ENCODE results near the gene CASP8AP2. TPM values are rescaled to one million over a fixed set of nuclear protein-coding genes. Genes with fewer than 3 reads are reported as not detected.
A peak's percentile ranks its signal among the peaks of the same experiment; 100 is the strongest.
"Not testable (repeated sequence)": the region's sequence is repeated elsewhere in the genome, so short reads cannot be mapped to it uniquely, and the experiment has no call there.

The CASP8AP2 gene
- total RNA-seq, result 10 to 100 TPM; 14.1 to 22.0 (median 17.9) TPM

DNA sequence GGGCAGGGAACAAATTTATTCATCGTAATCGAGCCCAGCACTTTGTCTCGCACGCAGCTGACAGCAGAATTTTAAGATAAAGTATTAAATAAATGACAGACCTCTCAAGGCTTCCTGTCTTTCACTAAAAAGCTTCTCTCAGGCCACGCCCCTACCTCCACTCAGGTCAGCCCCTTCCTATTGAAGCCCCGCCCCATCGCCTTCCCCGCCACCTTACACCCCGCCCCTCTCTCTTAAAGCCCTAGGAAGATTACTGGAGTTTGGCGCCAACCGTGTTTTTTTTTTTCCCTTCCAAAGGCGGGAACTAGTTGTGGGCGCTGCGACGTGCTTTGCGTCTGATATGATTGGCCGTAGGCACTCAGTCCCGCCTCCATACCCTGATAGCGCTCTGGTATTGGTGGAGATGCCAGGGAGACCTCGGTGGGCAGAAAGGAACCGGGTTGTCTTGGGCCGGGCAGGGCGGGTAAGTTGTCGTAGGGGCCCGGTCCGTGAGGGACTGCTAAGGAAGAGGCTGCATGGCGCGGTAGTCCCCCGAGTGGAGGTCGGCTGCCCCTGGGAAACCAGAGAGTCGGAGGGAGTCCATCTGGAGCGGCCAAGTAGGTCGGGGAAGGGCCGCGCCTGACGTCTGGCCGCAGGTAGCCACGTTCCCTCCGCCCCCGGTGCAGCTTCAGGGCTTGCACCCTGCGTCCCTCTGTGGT lies at the start of gene CASP8AP2:
Gene CASP8AP2 (plus strand): TSS at position 409 of the 698 bp plus-strand sequence.
- Histone ChIP-seq H3K9me3 (no peaks in the 10 kb centered on the region), H3K27ac (replicated peaks in 1 of 4) (peak within 1 kb of the TSS; percentile 84 to 89 (median 84)), H3K27me3 (peaks cover 0 to 5% (median 0%) of the 10 kb centered on the region in 4 donors), H3K4me1 (peaks cover 14 to 31% (median 19%) of the 10 kb centered on the region in 4 donors), H3K4me3 (peak within 1 kb of the TSS; percentile 72 to 98 (median 88)), H3K36me3 (peaks cover 0 to 26% (median 20%) of the 10 kb centered on the region in 4 donors)
- peak; percentile 99 for DNase-seq (ENCODE audit: extremely low spot score)
- intact Hi-C loops (cut with DNase I), result loop anchor here (10.0 kb wide), 1 partner anchor 465 kb away; the partner anchor contains the start of gene BACH2
- under 1% methylated on average over 27 of the region's 41 CpGs for WGBS
- no peak for TF ChIP-seq POLR2A (IDR thresholded peaks at IDR 0.05; ENCODE audit: low read depth)
- peak; percentile 84 to 89 for TF ChIP-seq POLR2AphosphoS5 (IDR thresholded peaks at IDR 0.05)
- TF ChIP-seq EP300 (IDR thresholded peaks at IDR 0.05), result no peak
- TF ChIP-seq, protein P1, sequence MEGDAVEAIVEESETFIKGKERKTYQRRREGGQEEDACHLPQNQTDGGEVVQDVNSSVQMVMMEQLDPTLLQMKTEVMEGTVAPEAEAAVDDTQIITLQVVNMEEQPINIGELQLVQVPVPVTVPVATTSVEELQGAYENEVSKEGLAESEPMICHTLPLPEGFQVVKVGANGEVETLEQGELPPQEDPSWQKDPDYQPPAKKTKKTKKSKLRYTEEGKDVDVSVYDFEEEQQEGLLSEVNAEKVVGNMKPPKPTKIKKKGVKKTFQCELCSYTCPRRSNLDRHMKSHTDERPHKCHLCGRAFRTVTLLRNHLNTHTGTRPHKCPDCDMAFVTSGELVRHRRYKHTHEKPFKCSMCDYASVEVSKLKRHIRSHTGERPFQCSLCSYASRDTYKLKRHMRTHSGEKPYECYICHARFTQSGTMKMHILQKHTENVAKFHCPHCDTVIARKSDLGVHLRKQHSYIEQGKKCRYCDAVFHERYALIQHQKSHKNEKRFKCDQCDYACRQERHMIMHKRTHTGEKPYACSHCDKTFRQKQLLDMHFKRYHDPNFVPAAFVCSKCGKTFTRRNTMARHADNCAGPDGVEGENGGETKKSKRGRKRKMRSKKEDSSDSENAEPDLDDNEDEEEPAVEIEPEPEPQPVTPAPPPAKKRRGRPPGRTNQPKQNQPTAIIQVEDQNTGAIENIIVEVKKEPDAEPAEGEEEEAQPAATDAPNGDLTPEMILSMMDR (IDR thresholded peaks at IDR 0.05), result no peak

- intact Hi-C loops (cut with DNase I), result no loop called here
- Histone ChIP-seq H3K4me1 (no peaks in the 10 kb centered on the region), H3K27me3 (no peaks in the 10 kb centered on the region), H3K36me3 (peaks cover 51 to 81% (median 68%) of the 10 kb centered on the region in 4 donors), H3K4me3 (no peak overlapping the region), H3K9me3 (peaks cover 0 to 7% (median 0%) of the 10 kb centered on the region in 4 donors), H3K27ac (replicated peaks in 1 of 4) (no peak overlapping the region)
- 94% methylated on average over 6 of the region's 6 CpGs for WGBS
- no peak for DNase-seq (ENCODE audit: extremely low spot score)
- TF ChIP-seq EP300 (IDR thresholded peaks at IDR 0.05) (no peak), POLR2AphosphoS5 (IDR thresholded peaks at IDR 0.05) (no peak), POLR2A (IDR thresholded peaks at IDR 0.05; ENCODE audit: low read depth) (no peak)
- TF ChIP-seq, protein P1 (IDR thresholded peaks at IDR 0.05), result no peak
Measured at GRCh38 chr6:89781070-89782034, 48.3 kb upstream of the CASP8AP2 start.

- intact Hi-C loops (cut with DNase I), result no loop called here
- no peaks in the 10 kb centered on the region for H3K27me3 ChIP-seq
- no peak for DNase-seq (ENCODE audit: extremely low spot score)
- no peaks in the 10 kb centered on the region for H3K4me1 ChIP-seq
- WGBS, result 100% methylated on average over 1 of the region's 1 CpG
- peaks cover 0 to 7% (median 0%) of the 10 kb centered on the region in 4 donors for H3K9me3 ChIP-seq
- H3K36me3 ChIP-seq, result peaks cover 59 to 86% (median 72%) of the 10 kb centered on the region in 4 donors
- H3K4me3 ChIP-seq, result no peak overlapping the region
- no peak for TF ChIP-seq POLR2AphosphoS5 (IDR thresholded peaks at IDR 0.05)
- H3K27ac ChIP-seq (replicated peaks in 1 of 4), result no peak overlapping the region
Measured at GRCh38 chr6:89782222-89782621, 47.5 kb upstream of the CASP8AP2 start.

DNA sequence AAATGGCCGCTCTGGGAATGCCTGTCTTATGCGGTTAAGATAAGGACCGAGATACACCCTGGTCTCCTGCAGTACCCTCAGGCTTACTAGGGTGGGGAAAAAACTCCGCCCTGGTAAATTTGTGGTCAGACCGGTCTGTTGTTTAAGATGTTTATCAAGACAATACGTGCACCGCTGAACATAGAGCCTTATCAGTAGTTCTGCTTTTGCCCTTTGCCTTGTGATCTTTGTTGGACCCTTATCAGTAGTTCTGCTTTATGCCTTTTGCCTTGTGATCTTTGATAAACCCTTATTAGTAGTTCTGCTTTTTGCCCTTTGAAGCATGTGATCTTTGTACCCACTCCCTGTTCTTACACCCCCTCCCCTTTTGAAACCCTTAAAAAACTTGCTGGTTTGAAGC lies 46.4 kb upstream of the CASP8AP2 start:
- H3K27ac ChIP-seq (replicated peaks in 1 of 4); H3K4me1 ChIP-seq; intact Hi-C loops (cut with DNase I); H3K4me3 ChIP-seq; H3K9me3 ChIP-seq; H3K27me3 ChIP-seq; DNase-seq (ENCODE audit: extremely low spot score): not testable (repeated sequence)
- WGBS, result 85% methylated on average over 7 of the region's 7 CpGs
- peaks cover 59 to 97% (median 82%) of the 10 kb centered on the region in 4 donors for H3K36me3 ChIP-seq

GRCh38 chr6:89784838-89785237 lies 44.8 kb upstream of the CASP8AP2 start:
- WGBS, result 93% methylated on average over 6 of the region's 6 CpGs
- H3K36me3 ChIP-seq, result peaks cover 68 to 100% (median 89%) of the 10 kb centered on the region in 4 donors

More at GRCh38 chr6:89784838-89785237, 44.8 kb upstream of the CASP8AP2 start:
- intact Hi-C loops (cut with DNase I), result no loop called here
- Histone ChIP-seq H3K4me1 (no peaks in the 10 kb centered on the region), H3K27me3 (no peaks in the 10 kb centered on the region), H3K27ac (replicated peaks in 1 of 4) (no peak overlapping the region), H3K9me3 (peaks cover 0 to 7% (median 0%) of the 10 kb centered on the region in 4 donors), H3K4me3 (no peak overlapping the region)
- no peak for TF ChIP-seq POLR2AphosphoS5 (IDR thresholded peaks at IDR 0.05)
- no peak for TF ChIP-seq POLR2A (IDR thresholded peaks at IDR 0.05; ENCODE audit: low read depth)
- TF ChIP-seq EP300 (IDR thresholded peaks at IDR 0.05), result no peak
- TF ChIP-seq, protein P1 (IDR thresholded peaks at IDR 0.05), result no peak
- DNase-seq (ENCODE audit: extremely low spot score), result no peak

Measured in esophagus muscularis mucosa (tissue), 4 donors.